Measurements from ENCODE around the gene CCR6. TPM values are rescaled to one million over a fixed set of nuclear protein-coding genes. Genes with fewer than 3 reads are reported as not detected.

CCR6 gene
- total and polyA plus RNA-seq, 7 donors: 0.46 to 7.7 TPM; not detected in 5

DNA sequence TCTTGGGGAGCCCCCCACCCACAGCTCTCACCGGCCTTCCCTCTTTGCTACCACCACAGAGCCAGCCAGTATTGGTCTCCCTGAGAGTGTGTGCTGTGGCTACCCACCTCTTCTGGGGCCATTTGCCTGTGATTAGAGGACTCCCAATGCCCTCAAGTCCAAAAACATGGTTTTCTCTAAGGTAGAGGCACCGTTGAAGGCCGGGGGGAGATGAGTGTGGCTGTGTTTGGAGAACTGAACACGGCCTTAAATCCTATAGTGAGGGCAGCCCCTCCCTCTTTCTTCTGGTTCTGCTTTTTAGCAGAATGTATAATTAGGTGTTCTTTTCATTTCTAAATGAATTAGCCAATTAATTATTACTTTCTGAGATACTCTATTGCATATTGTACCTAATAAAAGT lies 2.5 kb downstream of the CCR6 start:
- peaks cover 0 to 10% (median 6%) of the 10 kb centered on the region in 4 donors for H3K4me1 ChIP-seq
- no peak for DNase-seq
- 58 to 85% methylated on average over 4 of the region's 4 CpGs for WGBS, 2 donors
- no peak for TF ChIP-seq POLR2AphosphoS5 (IDR thresholded peaks at IDR 0.05)
- no peak for TF ChIP-seq POLR2A (IDR thresholded peaks at IDR 0.05)
- TF ChIP-seq EP300 (IDR thresholded peaks at IDR 0.05): no peak
- no peak for TF ChIP-seq CTCF (IDR thresholded peaks at IDR 0.05)
- intact Hi-C loops (cut with DNase I): no loop called here
- H3K27me3 ChIP-seq: no peaks in the 10 kb centered on the region
- no peak overlapping the region for H3K4me3 ChIP-seq
- H3K27ac ChIP-seq: no peak overlapping the region
- no peaks in the 10 kb centered on the region for H3K36me3 ChIP-seq
- H3K9me3 ChIP-seq: no peaks in the 10 kb centered on the region

DNA sequence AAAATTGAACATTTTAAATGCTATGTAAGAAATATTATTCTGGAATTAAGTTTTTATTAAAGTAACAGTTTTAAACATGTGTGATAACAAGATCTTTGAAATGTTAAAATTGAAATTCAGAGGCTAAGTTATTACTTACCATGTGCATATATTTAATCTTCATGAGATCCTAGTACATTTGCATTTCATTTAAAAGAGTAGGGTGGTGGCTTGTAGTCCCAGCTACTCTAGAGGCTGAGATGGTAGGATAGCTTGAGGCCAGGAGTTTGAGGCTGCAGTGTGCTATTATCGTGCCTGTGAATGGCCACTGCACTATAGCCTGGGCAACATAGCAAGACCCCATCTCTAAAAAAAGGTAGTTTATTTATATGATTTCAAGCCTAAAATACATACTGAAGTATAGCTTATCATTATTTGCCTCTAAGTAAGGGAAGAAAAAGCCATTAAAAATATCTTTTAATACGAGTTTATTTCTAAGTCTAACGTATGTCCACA lies 3.0 kb downstream of the CCR6 start:
- intact Hi-C loops (cut with DNase I): no loop called here
- DNase-seq: no peak
- no peaks in the 10 kb centered on the region for H3K9me3 ChIP-seq
- no peaks in the 10 kb centered on the region for H3K36me3 ChIP-seq
- TF ChIP-seq CTCF (IDR thresholded peaks at IDR 0.05) (no peak), POLR2A (IDR thresholded peaks at IDR 0.05) (no peak), POLR2AphosphoS5 (IDR thresholded peaks at IDR 0.05) (no peak), EP300 (IDR thresholded peaks at IDR 0.05) (no peak)
- H3K27me3 ChIP-seq: no peaks in the 10 kb centered on the region
- no peak overlapping the region for H3K4me3 ChIP-seq
- H3K4me1 ChIP-seq: peaks cover 0 to 10% (median 6%) of the 10 kb centered on the region in 4 donors
- H3K27ac ChIP-seq: no peak overlapping the region
- WGBS, 2 donors: 94 to 96% methylated on average over 3 of the region's 3 CpGs

- Histone ChIP-seq H3K9me3 (no peaks in the 10 kb centered on the region), H3K4me3 (no peak overlapping the region), H3K27me3 (no peaks in the 10 kb centered on the region), H3K4me1 (peaks cover 0 to 14% (median 5%) of the 10 kb centered on the region in 4 donors), H3K36me3 (no peaks in the 10 kb centered on the region), H3K27ac (no peak overlapping the region)
- DNase-seq: no peak
- WGBS, 2 donors: 80 to 90% methylated on average over 14 of the region's 14 CpGs
- TF ChIP-seq EP300 (IDR thresholded peaks at IDR 0.05) (no peak), POLR2AphosphoS5 (IDR thresholded peaks at IDR 0.05) (no peak), POLR2A (IDR thresholded peaks at IDR 0.05) (no peak), CTCF (IDR thresholded peaks at IDR 0.05) (no peak)
- intact Hi-C loops (cut with DNase I): no loop called here
Observed at GRCh38 chr6:167127785-167128531, 5.1 kb downstream of the CCR6 start.

DNA sequence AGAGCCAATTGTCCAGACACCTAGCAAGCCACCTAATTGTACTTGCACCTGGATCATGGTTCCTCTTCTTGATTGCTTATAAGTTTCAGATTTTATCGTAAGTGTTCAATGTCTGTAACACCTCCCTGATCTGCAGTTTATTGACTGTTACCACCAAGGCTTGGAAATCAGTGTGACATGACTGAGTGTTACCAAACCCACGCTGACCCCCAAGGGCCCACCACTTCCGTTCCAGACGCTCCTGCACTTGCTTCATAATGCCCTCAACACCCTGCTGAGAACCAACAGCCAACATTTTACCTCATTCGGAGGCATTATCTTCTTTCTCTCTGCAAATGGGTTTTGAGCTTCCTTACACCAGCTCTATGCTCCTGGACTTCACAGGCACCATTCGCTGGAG lies 6.3 kb downstream of the CCR6 start:
- Histone ChIP-seq H3K27me3 (no peaks in the 10 kb centered on the region), H3K9me3 (no peaks in the 10 kb centered on the region), H3K27ac (no peak overlapping the region), H3K4me3 (no peak overlapping the region), H3K4me1 (peaks cover 0 to 14% (median 5%) of the 10 kb centered on the region in 4 donors), H3K36me3 (no peaks in the 10 kb centered on the region)
- TF ChIP-seq POLR2AphosphoS5 (IDR thresholded peaks at IDR 0.05): no peak
- TF ChIP-seq CTCF (IDR thresholded peaks at IDR 0.05): no peak
- no peak for TF ChIP-seq EP300 (IDR thresholded peaks at IDR 0.05)
- no peak for TF ChIP-seq POLR2A (IDR thresholded peaks at IDR 0.05)
- intact Hi-C loops (cut with DNase I): no loop called here
- DNase-seq: no peak
- 82 to 92% methylated on average over 6 of the region's 6 CpGs for WGBS, 2 donors

Data from sigmoid colon (tissue), 7 donors.